Measurements from ENCODE around the gene DCAF16. TPM values are rescaled to one million over a fixed set of nuclear protein-coding genes. Genes with fewer than 3 reads are reported as not detected.

DCAF16 gene
- total and polyA plus RNA-seq, 4 donors = 7.1 to 37.9 (median 17.3) TPM

DNA sequence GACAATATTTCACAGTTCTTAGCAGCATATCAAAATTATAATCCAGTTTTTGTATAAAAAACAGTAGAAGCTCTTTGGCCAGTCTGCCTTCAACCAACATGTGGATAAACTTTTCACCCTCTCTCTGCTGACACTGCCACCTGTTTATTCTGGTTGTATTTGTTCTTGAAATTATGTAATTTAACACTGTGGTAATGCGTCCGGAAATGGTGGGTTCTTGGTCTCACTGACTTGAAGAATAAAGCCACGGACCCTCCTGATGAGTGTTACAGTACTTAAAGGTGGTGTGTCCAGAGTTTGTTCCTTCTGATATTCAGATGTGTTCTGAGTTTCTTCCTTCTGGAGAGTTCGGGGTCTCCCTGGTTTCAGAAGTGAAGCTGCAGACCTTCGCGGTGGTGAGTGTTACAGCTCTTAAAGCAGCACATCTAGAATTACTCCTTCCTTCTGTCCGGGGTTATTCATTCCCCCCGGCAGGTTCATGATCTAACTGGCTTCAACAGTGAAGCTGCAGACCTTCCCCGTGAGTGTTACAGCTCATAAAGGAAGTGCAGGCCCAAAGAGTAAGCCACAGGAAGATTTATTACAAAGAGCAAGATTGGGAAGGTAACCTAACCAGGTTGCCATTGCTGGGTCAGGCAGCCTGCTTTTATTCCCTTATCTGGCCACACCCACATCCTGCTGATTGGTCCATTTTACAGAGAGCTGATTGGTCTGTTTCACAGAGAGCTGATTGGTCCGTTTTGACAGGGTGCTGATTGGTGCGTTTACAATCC is 44.9 kb downstream of the DCAF16 start:
- no peak overlapping the region for H3K27ac ChIP-seq (ENCODE audit: low read depth in 1 of 2, low read length in 1 of 2)
- ATAC-seq (ENCODE audit: insufficient read depth, low FRiP score) = no peak
- TF ChIP-seq, protein P1, sequence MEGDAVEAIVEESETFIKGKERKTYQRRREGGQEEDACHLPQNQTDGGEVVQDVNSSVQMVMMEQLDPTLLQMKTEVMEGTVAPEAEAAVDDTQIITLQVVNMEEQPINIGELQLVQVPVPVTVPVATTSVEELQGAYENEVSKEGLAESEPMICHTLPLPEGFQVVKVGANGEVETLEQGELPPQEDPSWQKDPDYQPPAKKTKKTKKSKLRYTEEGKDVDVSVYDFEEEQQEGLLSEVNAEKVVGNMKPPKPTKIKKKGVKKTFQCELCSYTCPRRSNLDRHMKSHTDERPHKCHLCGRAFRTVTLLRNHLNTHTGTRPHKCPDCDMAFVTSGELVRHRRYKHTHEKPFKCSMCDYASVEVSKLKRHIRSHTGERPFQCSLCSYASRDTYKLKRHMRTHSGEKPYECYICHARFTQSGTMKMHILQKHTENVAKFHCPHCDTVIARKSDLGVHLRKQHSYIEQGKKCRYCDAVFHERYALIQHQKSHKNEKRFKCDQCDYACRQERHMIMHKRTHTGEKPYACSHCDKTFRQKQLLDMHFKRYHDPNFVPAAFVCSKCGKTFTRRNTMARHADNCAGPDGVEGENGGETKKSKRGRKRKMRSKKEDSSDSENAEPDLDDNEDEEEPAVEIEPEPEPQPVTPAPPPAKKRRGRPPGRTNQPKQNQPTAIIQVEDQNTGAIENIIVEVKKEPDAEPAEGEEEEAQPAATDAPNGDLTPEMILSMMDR (IDR thresholded peaks at IDR 0.05; ENCODE audit: control extremely low read depth, extremely low read depth) = no peak
- H3K9ac ChIP-seq (ENCODE audit: insufficient read depth in 1 of 2, low read length in 2 of 2) = no peak overlapping the region
- no peaks in the 10 kb centered on the region for H3K36me3 ChIP-seq (ENCODE audit: control insufficient read depth in 4 of 4, insufficient read depth in 4 of 4, low read length in 4 of 4)
- no peaks in the 10 kb centered on the region for H3K4me1 ChIP-seq (ENCODE audit: control insufficient read depth in 5 of 5, insufficient read depth in 5 of 5, low read length in 5 of 5)
- DNase-seq = no peak
- no peak overlapping the region for H3K4me3 ChIP-seq
- no peaks in the 10 kb centered on the region for H3K27me3 ChIP-seq (ENCODE audit: control insufficient read depth in 3 of 3, insufficient read depth in 3 of 3, low read length in 2 of 3)
- peaks cover 0 to 6% (median 1%) of the 10 kb centered on the region in 4 donors for H3K9me3 ChIP-seq (ENCODE audit: control insufficient read depth in 4 of 4, insufficient read depth in 3 of 4, low read length in 3 of 4)
- WGBS, 2 donors = 45 to 78% methylated on average over 11 of the region's 11 CpGs

- ATAC-seq (ENCODE audit: insufficient read depth, low FRiP score) = no peak
- no peak for DNase-seq
- WGBS, 2 donors = 49 to 75% methylated on average over 5 of the region's 5 CpGs
Measured at GRCh38 chr4:17763931-17764330, 46.6 kb downstream of the DCAF16 start.

GRCh38 chr4:17763416-17763815 is 47.1 kb downstream of the DCAF16 start:
- H3K4me1 ChIP-seq (ENCODE audit: control insufficient read depth in 5 of 5, insufficient read depth in 5 of 5, low read length in 5 of 5) = no peaks in the 10 kb centered on the region
- no peak for DNase-seq
- TF ChIP-seq, protein P1 (IDR thresholded peaks at IDR 0.05; ENCODE audit: control extremely low read depth, extremely low read depth) = no peak
- H3K9ac ChIP-seq (ENCODE audit: insufficient read depth in 1 of 2, low read length in 2 of 2) = no peak overlapping the region
- H3K4me3 ChIP-seq = no peak overlapping the region
- no peak for ATAC-seq (ENCODE audit: insufficient read depth, low FRiP score)
- no peak overlapping the region for H3K27ac ChIP-seq (ENCODE audit: low read depth in 1 of 2, low read length in 1 of 2)
- WGBS, 2 donors = 95 to 96% methylated on average over 3 of the region's 3 CpGs
- peaks cover 0 to 6% (median 1%) of the 10 kb centered on the region in 4 donors for H3K9me3 ChIP-seq (ENCODE audit: control insufficient read depth in 4 of 4, insufficient read depth in 3 of 4, low read length in 3 of 4)
- no peaks in the 10 kb centered on the region for H3K36me3 ChIP-seq (ENCODE audit: control insufficient read depth in 4 of 4, insufficient read depth in 4 of 4, low read length in 4 of 4)
- H3K27me3 ChIP-seq (ENCODE audit: control insufficient read depth in 3 of 3, insufficient read depth in 3 of 3, low read length in 2 of 3) = no peaks in the 10 kb centered on the region

More at GRCh38 chr4:17763931-17764330, 46.6 kb downstream of the DCAF16 start:
- no peaks in the 10 kb centered on the region for H3K4me1 ChIP-seq (ENCODE audit: control insufficient read depth in 5 of 5, insufficient read depth in 5 of 5, low read length in 5 of 5)
- no peaks in the 10 kb centered on the region for H3K36me3 ChIP-seq (ENCODE audit: control insufficient read depth in 4 of 4, insufficient read depth in 4 of 4, low read length in 4 of 4)
- H3K9me3 ChIP-seq (ENCODE audit: control insufficient read depth in 4 of 4, insufficient read depth in 3 of 4, low read length in 3 of 4) = peaks cover 0 to 6% (median 1%) of the 10 kb centered on the region in 4 donors
- H3K9ac ChIP-seq (ENCODE audit: insufficient read depth in 1 of 2, low read length in 2 of 2) = no peak overlapping the region
- TF ChIP-seq, protein P1 (IDR thresholded peaks at IDR 0.05; ENCODE audit: control extremely low read depth, extremely low read depth) = no peak
- H3K4me3 ChIP-seq = no peak overlapping the region
- no peak overlapping the region for H3K27ac ChIP-seq (ENCODE audit: low read depth in 1 of 2, low read length in 1 of 2)
- H3K27me3 ChIP-seq (ENCODE audit: control insufficient read depth in 3 of 3, insufficient read depth in 3 of 3, low read length in 2 of 3) = no peaks in the 10 kb centered on the region
